Stimulated activated naive CD4-positive, alpha-beta T cell (primary cell): Measurements from ENCODE around the gene COA5.

Experiments used
- DNase-seq, 6 experiments: peaks; one replicate each; lab custom pipeline; 2025; lab: John Stamatoyannopoulos, UW

The COA5 gene

DNA sequence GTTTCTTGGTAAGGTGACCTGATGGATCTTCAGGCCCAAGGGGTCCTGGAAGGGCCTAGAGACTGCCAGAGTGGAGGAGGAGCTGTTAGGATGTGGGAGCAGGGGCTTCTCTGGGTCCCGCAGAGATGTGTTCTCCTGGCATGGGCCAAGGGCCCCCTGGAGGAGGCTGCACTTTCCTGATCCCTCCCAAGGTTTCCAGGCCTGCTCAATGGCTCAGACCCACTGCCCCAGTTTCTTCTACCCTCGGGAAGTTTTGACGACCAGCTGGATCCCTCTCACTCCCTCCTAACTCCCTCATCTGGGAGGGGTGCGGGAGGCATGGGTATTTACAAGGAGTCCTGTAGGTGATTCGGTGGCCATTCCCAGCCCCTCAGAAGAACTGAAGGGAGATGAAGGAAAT, 36.1 kb downstream of the COA5 start:
- no peak for DNase-seq

- DNase-seq, result no peak
These were observed 36.5 kb downstream of the COA5 start for GRCh38 chr2:98571796-98572195.

DNA sequence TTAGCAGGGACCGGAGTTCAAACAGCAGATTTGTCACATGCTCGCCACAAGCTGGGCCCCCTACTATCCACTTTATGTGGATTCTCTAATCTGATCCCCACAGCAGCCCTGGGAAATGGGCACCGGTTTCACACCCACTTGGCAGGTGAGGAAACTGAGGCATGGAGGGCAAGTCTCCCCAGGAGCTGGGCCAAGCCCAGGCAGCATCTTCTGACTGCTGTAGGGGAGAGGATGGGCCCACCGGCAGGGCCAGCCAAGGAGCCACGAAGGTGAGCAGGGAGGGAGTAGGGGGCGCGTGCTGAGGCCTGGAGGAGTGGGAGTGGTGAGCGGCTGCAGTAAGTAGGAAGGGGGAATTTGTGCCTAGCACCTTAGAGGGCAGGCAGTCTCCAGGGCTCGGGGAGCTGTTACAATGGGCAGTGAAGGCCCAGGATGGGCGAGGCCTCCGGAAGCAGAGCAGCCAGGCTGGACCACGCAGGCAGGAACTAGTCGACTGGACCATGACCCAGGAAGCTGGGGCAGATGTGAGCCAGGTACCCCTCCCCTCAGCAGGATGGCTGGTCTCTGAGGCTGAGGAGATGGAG, 37.1 kb downstream of the COA5 start:
- DNase-seq, result no peak

DNA sequence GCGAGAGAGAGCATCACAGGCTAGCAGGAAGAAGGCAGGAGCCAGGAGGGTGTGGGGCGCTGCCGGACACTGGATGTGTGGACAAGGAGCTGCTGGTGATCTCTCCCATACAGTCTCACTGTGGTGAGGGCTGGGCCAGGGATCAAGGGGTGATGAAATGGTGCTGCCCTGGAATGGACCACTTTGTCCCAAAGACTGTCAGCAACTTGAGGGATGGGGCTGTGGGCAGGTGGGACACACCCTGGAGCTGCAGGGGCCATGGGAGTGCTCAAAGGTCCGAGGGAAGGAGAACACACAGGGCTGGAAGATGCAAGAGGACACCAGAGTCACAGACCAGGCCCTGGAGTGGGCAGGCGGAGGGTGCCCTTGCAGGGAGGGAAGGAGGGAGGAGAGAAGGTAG, 38.0 kb downstream of the COA5 start:
- no peak for DNase-seq

GRCh38 chr2:98569915-98570314, 38.4 kb downstream of the COA5 start:
- DNase-seq, result no peak

DNA sequence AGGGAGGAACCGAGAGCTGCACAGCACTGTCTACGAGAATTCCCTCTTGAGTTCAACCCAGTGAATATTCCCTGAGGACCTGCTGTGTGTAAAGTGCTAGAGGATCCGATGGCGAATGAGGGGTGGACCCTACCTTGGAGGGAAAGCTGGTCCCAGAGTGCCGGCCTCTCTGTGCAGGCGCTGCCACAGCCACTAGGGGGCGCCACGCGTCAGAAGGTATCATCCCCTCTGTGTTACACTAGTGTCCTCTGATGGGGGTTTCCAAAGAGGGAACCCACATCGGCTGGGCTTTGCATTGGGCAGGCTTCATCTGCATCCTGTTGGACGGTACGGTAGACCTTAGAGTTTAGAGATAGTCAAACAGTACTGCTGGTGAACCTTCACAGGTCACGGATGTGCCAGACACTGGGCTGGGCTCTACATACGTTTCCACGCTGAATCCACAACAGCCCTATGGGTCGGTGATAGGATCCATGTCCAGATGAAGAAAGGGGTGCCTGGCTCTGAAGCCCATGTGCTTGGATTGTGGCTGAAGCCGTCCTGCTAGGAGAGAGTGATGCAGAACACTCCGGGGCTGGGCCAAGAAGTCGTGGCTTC, 39.0 kb downstream of the COA5 start:
- DNase-seq, result peak; percentile 30 to 74 (median 62)

GRCh38 chr2:98568161-98568956, 40.0 kb downstream of the COA5 start:
- no peak for DNase-seq

- no peak for DNase-seq
These were observed 42.4 kb downstream of the COA5 start for GRCh38 chr2:98565941-98566340.

- DNase-seq, result no peak
These were observed 42.9 kb downstream of the COA5 start for GRCh38 chr2:98565286-98565860.

GRCh38 chr2:98564541-98565132, 43.7 kb downstream of the COA5 start:
- DNase-seq, result no peak

GRCh38 chr2:98563394-98563793, 44.9 kb downstream of the COA5 start:
- no peak for DNase-seq

GRCh38 chr2:98561902-98562695, 46.2 kb downstream of the COA5 start:
- no peak for DNase-seq

DNA sequence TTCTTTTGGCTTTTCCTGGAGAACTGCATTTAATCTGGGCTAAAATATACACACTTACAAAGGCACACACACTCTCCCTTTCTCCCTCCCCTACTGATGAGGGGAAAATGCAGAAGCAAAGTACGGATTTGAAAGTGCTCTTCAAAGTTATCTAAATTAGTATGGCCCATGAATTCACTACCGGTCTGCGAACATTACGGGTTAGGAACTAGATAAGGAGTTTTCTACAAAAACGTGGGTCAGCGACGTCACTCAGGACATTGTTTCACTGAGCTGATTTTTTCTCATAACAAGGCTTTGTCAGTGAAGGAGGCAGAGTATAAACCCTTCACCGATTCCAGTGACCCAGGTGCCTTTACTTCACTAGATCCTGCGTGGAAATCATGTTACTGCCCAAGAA, 47.3 kb downstream of the COA5 start:
- no peak for DNase-seq

DNA sequence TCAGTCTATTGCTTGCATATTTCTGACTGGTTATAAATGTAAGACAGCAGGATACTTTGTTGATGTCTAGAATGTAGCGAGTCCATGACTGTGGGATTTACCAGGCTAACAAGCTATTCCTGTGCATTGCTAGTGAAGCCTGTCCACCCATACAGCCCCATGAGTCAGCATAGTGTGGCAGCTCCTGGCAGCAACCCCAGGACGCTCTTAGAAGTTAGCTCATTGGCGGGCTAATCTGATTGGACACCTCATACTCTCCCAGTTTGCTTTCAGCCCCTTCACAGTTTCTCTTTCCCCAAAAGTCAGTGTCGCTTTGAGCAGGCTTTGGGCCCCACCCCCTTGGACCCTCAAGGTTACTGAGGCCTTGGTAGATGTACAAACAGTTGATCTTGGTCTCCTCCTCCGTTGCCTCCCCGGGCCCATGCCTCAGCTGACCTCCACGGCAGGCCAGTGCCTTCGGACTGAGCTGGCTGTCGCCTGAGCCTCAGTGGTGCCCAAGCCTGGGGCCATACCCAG, 48.0 kb downstream of the COA5 start:
- no peak for DNase-seq

- DNase-seq, result no peak
These were observed 48.7 kb downstream of the COA5 start for GRCh38 chr2:98559581-98559980.

- no peak for DNase-seq
These were observed 49.3 kb downstream of the COA5 start for GRCh38 chr2:98558852-98559530.

GRCh38 chr2:98556344-98557033, 51.8 kb downstream of the COA5 start:
- DNase-seq, result no peak

DNA sequence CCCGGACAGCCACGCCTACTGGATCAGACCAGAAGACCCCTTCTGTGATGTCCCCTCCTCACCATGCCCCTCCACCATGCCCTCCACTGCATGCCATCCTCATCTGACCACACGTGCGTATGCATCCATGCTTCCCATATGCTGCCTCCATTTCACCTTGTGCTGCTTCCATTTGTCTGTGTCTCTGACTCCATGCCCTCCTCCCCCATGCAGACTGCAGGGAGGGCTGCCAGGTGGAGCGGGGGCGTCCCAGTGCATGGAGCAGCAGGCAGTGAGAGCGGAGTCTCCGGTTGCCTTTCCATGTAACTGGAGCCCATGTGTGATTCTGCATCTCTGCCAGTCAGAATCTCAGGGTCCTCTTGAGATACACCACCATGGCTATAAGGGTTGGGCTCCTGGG, 52.6 kb downstream of the COA5 start:
- no peak for DNase-seq

DNA sequence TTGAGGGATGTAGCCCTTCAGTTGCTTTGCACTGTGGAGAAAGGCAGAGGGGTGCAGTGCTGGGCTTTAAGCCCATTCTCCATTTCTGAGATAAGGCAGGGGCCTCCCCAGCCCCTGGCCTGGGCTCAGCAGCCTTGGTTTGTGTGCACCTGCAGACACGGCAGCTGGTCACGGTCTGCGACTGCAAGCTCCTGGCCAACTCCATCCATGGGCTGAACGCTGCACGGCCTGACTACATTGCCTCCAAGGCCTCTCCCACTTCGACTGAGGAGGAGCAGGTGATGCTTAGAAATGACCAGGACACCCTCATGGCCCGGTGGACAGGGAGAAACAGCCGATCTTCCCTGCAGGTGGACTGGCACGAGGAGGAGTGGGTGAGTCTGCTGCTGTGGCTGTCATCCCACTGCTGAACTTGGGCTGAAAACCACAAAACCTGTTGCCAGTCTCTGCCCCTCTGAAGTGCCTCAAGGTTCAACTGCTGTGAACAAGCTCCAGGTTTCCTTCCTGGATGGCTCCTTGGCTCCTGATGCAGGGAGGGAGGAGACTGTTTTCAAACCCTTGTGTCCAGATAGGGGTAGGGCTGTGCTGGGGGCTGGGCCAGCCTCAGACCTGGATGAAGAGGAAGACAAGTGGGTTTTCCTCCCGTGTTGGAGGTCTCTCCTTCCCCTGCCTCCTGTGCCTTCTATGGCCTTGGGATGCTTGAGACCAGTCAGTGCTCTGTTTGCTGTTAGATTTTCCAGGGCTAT, 54.0 kb downstream of the COA5 start:
- DNase-seq, result no peak
